Lower lobe of right lung (tissue), 2 donors: ENCODE measurements around the gene PCDH18. TPM values are rescaled to one million over a fixed set of nuclear protein-coding genes. Genes with fewer than 3 reads are reported as not detected.
A peak's percentile ranks its signal among the peaks of the same experiment; 100 is the strongest.

Experiments
- ATAC-seq, 2 donors: fragments of 200-7000 bp; cut with Tn5 transposase; one replicate each; pipeline ENCODE4 v1.9.1; 2020 to 2022; ENCODE audit warnings: mild to moderate bottlenecking in 2 of 2, moderate library complexity in 2 of 2
- DNase-seq: peaks from one replicate; pipeline ENCODE4 v3.0.0-alpha.2; 2020
- H3K27ac ChIP-seq: fragments of 200-600 bp; one replicate; pipeline ENCODE4 v1.8.0; 2022
- H3K27me3 ChIP-seq: fragments of 200-600 bp; one replicate; pipeline ENCODE4 v1.8.0; 2022; ENCODE audit warnings: low read depth
- H3K36me3 ChIP-seq: fragments of 200-600 bp; one replicate; pipeline ENCODE4 v1.8.0; 2022; ENCODE audit warnings: mild to moderate bottlenecking
- H3K4me1 ChIP-seq: fragments of 200-600 bp; one replicate; pipeline ENCODE4 v1.8.0; 2022
- H3K4me3 ChIP-seq: fragments of 200-600 bp; one replicate; pipeline ENCODE4 v1.8.0; 2022; ENCODE audit warnings: mild to moderate bottlenecking
- H3K9me3 ChIP-seq: fragments of 200-600 bp; one replicate; pipeline ENCODE4 v1.8.0; 2022
- intact Hi-C: fragments of 100-400 bp; cut with DNase I; formaldehyde crosslinking; loops from one replicate; pipeline ENCODE4 v1.11.0; 2022
- total RNA-seq: library from RNA; stranded (reverse); fragmentation: NEBNext Ultra II Directional; extraction: Animal tissue kit (Norgen Biotek cat#: 25700); gene quantifications from one replicate; pipeline ENCODE4 v1.2.1, GENCODE V29; 2021
- TF ChIP-seq, protein P1 (sequence below): fragments of 200-600 bp; IDR thresholded peaks from one replicate; pipeline ENCODE4 v1.8.0; 2022; ENCODE audit warnings: antibody characterized with exemption, mild to moderate bottlenecking
- donor health status: DM: no; HTN: yes; CAD: no; lungs with severe emphysema.

Gene PCDH18
- total RNA-seq, 1 donor from 2014 or later, result 10.8 TPM

DNA sequence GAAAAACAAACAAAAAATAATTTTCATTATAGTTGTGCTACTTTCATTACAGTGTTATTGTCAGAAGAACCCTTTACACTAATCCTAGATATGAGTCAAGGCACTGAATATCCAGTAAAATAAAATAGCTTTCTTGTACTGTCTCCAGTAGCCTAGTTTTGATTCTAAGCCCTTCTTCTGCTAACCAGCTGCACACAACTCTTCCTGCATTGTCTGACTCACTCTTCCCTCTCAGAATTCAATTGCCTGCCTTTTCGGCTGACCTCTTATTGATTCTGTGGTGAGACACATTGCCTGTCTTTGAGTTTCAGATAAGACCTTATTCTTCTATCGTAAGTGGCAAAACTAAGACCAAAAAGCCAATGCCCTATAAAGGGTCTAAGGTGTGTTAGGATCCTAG is 26.7 kb upstream of the PCDH18 start:
- Histone ChIP-seq H3K4me1 (no peaks in the 10 kb centered on the region), H3K4me3 (no peak overlapping the region), H3K36me3 (no peaks in the 10 kb centered on the region), H3K27ac (no peak overlapping the region), H3K9me3 (no peaks in the 10 kb centered on the region), H3K27me3 (no peaks in the 10 kb centered on the region)
- no peak for DNase-seq
- ATAC-seq, result no peak
- intact Hi-C loops, result no loop called here
- TF ChIP-seq, protein P1, sequence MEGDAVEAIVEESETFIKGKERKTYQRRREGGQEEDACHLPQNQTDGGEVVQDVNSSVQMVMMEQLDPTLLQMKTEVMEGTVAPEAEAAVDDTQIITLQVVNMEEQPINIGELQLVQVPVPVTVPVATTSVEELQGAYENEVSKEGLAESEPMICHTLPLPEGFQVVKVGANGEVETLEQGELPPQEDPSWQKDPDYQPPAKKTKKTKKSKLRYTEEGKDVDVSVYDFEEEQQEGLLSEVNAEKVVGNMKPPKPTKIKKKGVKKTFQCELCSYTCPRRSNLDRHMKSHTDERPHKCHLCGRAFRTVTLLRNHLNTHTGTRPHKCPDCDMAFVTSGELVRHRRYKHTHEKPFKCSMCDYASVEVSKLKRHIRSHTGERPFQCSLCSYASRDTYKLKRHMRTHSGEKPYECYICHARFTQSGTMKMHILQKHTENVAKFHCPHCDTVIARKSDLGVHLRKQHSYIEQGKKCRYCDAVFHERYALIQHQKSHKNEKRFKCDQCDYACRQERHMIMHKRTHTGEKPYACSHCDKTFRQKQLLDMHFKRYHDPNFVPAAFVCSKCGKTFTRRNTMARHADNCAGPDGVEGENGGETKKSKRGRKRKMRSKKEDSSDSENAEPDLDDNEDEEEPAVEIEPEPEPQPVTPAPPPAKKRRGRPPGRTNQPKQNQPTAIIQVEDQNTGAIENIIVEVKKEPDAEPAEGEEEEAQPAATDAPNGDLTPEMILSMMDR, result no peak

DNA sequence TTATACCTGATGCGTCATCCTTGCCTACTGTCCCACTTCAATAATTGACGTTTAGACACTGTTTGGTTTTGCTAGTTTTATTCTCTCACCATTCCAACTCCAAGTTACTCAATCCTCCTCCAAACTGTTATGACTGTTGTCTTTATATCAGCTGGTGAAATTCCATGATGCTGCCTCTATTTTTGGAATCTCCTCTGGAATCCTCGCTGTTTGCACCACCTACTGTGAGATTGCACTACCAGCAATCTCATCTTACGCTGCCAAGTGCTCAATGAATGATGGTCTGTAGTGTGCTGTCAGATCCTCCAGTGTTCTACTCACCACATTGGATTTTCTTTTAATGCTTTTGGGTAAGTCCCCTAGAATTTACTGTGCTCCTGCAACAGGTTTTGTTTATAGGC is 13.2 kb upstream of the PCDH18 start:
- H3K27me3 ChIP-seq, result no peaks in the 10 kb centered on the region
- no peak overlapping the region for H3K4me3 ChIP-seq
- intact Hi-C loops, result no loop called here
- TF ChIP-seq, protein P1, result no peak
- no peaks in the 10 kb centered on the region for H3K36me3 ChIP-seq
- ATAC-seq (peak; percentile 52 to 53), DNase-seq (no peak)
- no peaks in the 10 kb centered on the region for H3K4me1 ChIP-seq
- H3K9me3 ChIP-seq, result no peaks in the 10 kb centered on the region
- no peak overlapping the region for H3K27ac ChIP-seq

DNA sequence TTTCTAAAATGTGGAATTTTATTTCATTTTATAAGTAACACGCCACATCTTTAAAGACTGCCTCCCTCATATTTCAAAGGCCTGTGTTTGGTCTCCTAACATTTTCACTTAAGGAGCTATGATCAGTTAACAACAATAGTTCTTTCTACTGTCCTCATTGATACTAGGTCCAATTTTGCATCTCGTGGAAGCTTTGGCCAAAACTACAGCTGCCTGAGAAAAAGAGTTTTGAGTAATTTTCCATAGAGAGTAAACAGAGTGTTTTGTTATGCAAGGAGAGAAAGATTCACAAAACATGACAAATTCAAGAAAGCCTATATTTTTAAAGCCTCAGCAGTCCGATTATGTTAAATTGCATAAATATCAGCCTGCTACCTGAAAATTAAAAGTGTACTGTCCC is 11.4 kb upstream of the PCDH18 start:
- intact Hi-C loops, result no loop called here
- DNase-seq (no peak), ATAC-seq (no peak)
- H3K27ac ChIP-seq, result no peak overlapping the region
- H3K4me3 ChIP-seq, result no peak overlapping the region
- TF ChIP-seq, protein P1, result no peak
- no peaks in the 10 kb centered on the region for H3K27me3 ChIP-seq
- no peaks in the 10 kb centered on the region for H3K9me3 ChIP-seq
- H3K4me1 ChIP-seq, result no peaks in the 10 kb centered on the region
- H3K36me3 ChIP-seq, result no peaks in the 10 kb centered on the region

DNA sequence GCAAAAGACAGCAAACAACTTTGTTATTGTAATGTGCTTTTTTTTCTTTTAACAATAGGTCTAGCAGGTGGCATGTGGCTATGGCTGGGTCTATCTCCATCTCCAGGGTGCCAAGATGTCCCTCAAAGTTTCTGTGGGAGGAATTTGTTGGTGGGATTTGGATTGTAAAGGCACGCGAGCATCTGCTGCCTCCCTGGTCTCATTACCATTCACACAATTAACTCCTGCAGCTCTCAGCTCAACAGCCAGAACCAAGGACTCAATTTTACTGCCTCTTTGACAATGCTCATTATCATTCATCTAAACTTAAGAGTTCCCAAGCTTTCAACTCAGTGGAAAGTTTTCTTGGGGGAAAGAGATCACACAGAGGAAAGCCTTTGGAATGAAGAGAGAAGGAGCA is 10.9 kb upstream of the PCDH18 start:
- intact Hi-C loops, result no loop called here
- Histone ChIP-seq H3K27ac (no peak overlapping the region), H3K4me1 (no peaks in the 10 kb centered on the region), H3K9me3 (no peaks in the 10 kb centered on the region), H3K4me3 (no peak overlapping the region), H3K27me3 (no peaks in the 10 kb centered on the region), H3K36me3 (no peaks in the 10 kb centered on the region)
- DNase-seq, result no peak
- ATAC-seq, result no peak
- TF ChIP-seq, protein P1, result no peak

DNA sequence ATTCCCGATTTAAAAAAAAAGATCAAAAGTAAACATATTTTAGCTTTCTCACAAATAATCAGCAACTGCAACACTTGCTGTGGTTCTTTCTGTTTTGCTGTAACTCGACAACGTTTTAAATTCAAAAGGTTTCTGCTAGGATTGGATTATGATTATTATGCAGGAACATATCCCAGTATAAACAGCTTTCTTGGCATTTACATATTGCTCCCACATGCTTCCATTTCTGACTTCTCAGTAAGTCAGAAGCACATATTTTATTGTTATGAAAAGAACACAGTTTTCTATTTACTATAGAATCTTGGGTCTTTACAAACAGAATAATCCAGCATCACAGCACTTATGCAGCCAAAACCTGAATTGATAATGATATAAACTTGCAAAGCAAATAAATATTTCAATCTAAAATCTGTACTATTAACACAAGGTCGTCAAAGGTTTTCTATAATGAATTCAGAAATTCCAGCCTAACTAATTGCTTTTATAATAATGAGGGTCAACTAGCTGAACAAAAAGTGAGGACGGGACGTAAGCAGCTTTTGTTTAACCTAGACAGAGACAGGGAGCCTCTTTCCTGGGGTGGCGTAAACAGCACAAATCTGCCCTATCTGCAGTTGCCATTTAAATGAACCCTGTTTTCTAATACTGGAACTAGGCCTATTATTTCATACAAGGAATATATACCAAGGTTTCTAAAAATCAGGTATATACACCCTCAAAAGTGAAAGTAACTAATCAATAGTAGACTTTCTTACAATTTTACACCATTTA is 9.8 kb upstream of the PCDH18 start:
- no peak for ATAC-seq
- H3K36me3 ChIP-seq, result no peaks in the 10 kb centered on the region
- no peaks in the 10 kb centered on the region for H3K27me3 ChIP-seq
- TF ChIP-seq, protein P1, result no peak
- H3K4me1 ChIP-seq, result no peaks in the 10 kb centered on the region
- peak overlapping the region; percentile 4 for H3K4me3 ChIP-seq
- intact Hi-C loops, result no loop called here
- no peak for DNase-seq
- no peaks in the 10 kb centered on the region for H3K9me3 ChIP-seq
- H3K27ac ChIP-seq, result peak overlapping the region; percentile 33
